BJ (cell line): ENCODE data around the gene L3MBTL2. TPM values are rescaled to one million over a fixed set of nuclear protein-coding genes. Genes with fewer than 3 reads are reported as not detected.

Experiments used
- CTCF ChIA-PET: fragments of 350-600 bp; formaldehyde crosslinking; extraction: SDS; loops from one replicate; lab custom pipeline; 2021; ENCODE audit warnings: antibody characterized with exemption, inconsistent platforms; lab: Yijun Ruan, JAX
- POLR2A ChIA-PET: fragments of 300-600 bp; sonication (Branson Sonifier 250); formaldehyde crosslinking; extraction: SDS; loops from one replicate; lab custom pipeline; 2021; ENCODE audit warnings: antibody characterized with exemption; lab: Charles Lee
- DNase-seq: peaks from one replicate; pipeline ENCODE4 v3.0.0-alpha.2; 2011; ENCODE audit warnings: low read depth
- H3K27me3 ChIP-seq: 2 replicates; pipeline ENCODE4 v1.6.0; 2011; ENCODE audit warnings: low read length; ENCODE audit not compliant: control insufficient read depth, insufficient read depth
- H3K36me3 ChIP-seq: 2 replicates; pipeline ENCODE4 v1.5.1; 2011; ENCODE audit warnings: low read length; ENCODE audit not compliant: control insufficient read depth, insufficient read depth
- H3K4me3 ChIP-seq: 2 replicates; pipeline ENCODE4 v1.5.1; 2011; ENCODE audit warnings: low read depth, mild to moderate bottlenecking, control low read depth, low read length
- CTCF ChIP-seq: IDR thresholded peaks from 2 replicates; pipeline ENCODE4 v1.5.1; 2011; ENCODE audit warnings: low read depth, mild to moderate bottlenecking, control low read depth, inconsistent platforms, low read length, moderate library complexity; ENCODE audit not compliant: insufficient read depth
- polyA plus RNA-seq: library from polyadenylated mRNA; depleted of rRNA; stranded (reverse); fragments of >200 nt; gene quantifications from 2 replicates; pipeline ENCODE4 v1.2.3, GENCODE V29; 2011

Gene L3MBTL2
- polyA plus RNA-seq, 1 experiment = 26.5 TPM

- TF ChIP-seq CTCF = no peak
- Histone ChIP-seq H3K4me3 (no peak overlapping the region), H3K27me3 (no peaks in the 10 kb centered on the region), H3K36me3 (peaks cover 25% of the 10 kb centered on the region)
- POLR2A ChIA-PET = no interaction called here
- CTCF ChIA-PET = no interaction called here
- no peak for DNase-seq
Measured at GRCh38 chr22:41222846-41223507, 17.9 kb downstream of the L3MBTL2 start.

GRCh38 chr22:41223535-41223934 is 18.4 kb downstream of the L3MBTL2 start:
- DNase-seq = no peak
- POLR2A ChIA-PET = no interaction called here
- TF ChIP-seq CTCF = no peak
- no peaks in the 10 kb centered on the region for H3K27me3 ChIP-seq
- CTCF ChIA-PET = no interaction called here
- H3K4me3 ChIP-seq = no peak overlapping the region
- H3K36me3 ChIP-seq = peaks cover 27% of the 10 kb centered on the region

GRCh38 chr22:41226723-41227655 is 21.9 kb downstream of the L3MBTL2 start:
- no peak for DNase-seq
- H3K27me3 ChIP-seq = no peaks in the 10 kb centered on the region
- no peak for TF ChIP-seq CTCF
- ChIA-PET POLR2A (no interaction called here), CTCF (interaction anchor here (0.9 kb wide), 1 partner anchor 17 kb away, joined by 3 read pairs; no protein-coding TSS in a partner anchor)
- H3K36me3 ChIP-seq = peaks cover 25% of the 10 kb centered on the region
- H3K4me3 ChIP-seq = no peak overlapping the region

- H3K27me3 ChIP-seq = no peaks in the 10 kb centered on the region
- CTCF ChIA-PET = no interaction called here
- H3K4me3 ChIP-seq = no peak overlapping the region
- POLR2A ChIA-PET = no interaction called here
- H3K36me3 ChIP-seq = peaks cover 16% of the 10 kb centered on the region
- TF ChIP-seq CTCF = no peak
- no peak for DNase-seq
Measured at GRCh38 chr22:41229215-41229614, 24.1 kb downstream of the L3MBTL2 start.

GRCh38 chr22:41229730-41230400 is 24.8 kb downstream of the L3MBTL2 start:
- no peak for DNase-seq
- Histone ChIP-seq H3K36me3 (peaks cover 12% of the 10 kb centered on the region), H3K4me3 (no peak overlapping the region), H3K27me3 (no peaks in the 10 kb centered on the region)
- ChIA-PET CTCF (no interaction called here), POLR2A (no interaction called here)
- no peak for TF ChIP-seq CTCF
